Adipocyte (in vitro differentiated cells): ENCODE data around the gene CCT6B.

Source experiments
- DNase-seq: peaks from one replicate; pipeline ENCODE4 v3.0.0-alpha.2; 2015; ENCODE audit warnings: low read depth
- H3K27me3 ChIP-seq: replicated peaks from 2 replicates; pipeline ENCODE4 v1.7.0; 2013; ENCODE audit warnings: mild to moderate bottlenecking, low read length, moderate library complexity; ENCODE audit not compliant: control insufficient read depth, insufficient read depth
- H3K36me3 ChIP-seq: 2 replicates; pipeline ENCODE4 v1.7.0; 2013; ENCODE audit warnings: low read length, mild to moderate bottlenecking, moderate library complexity; ENCODE audit not compliant: control insufficient read depth, insufficient read depth, severe bottlenecking
- H3K4me1 ChIP-seq: 2 replicates; pipeline ENCODE4 v1.7.0; 2013; ENCODE audit warnings: mild to moderate bottlenecking, low read length, moderate library complexity; ENCODE audit not compliant: control insufficient read depth, insufficient read depth
- H3K4me3 ChIP-seq: 2 replicates; pipeline ENCODE4 v1.7.0; 2013; ENCODE audit warnings: mild to moderate bottlenecking, low read length, moderate library complexity
- H3K9ac ChIP-seq: 2 replicates; pipeline ENCODE4 v1.7.0; 2013; ENCODE audit warnings: mild to moderate bottlenecking, low read length, moderate library complexity
- H3K9me3 ChIP-seq: 2 replicates; pipeline ENCODE4 v1.7.0; 2013; ENCODE audit warnings: mild to moderate bottlenecking, low read length, moderate library complexity; ENCODE audit not compliant: control insufficient read depth

The CCT6B gene

GRCh38 chr17:34913001-34913400 lies 48.3 kb downstream of the CCT6B start:
- peaks cover 5% of the 10 kb centered on the region for H3K9me3 ChIP-seq
- H3K4me3 ChIP-seq: no peak overlapping the region
- no peaks in the 10 kb centered on the region for H3K36me3 ChIP-seq
- H3K9ac ChIP-seq: no peak overlapping the region
- no peaks in the 10 kb centered on the region for H3K27me3 ChIP-seq
- H3K4me1 ChIP-seq: no peaks in the 10 kb centered on the region
- DNase-seq: no peak

- Histone ChIP-seq H3K27me3 (peaks cover 9% of the 10 kb centered on the region), H3K4me1 (no peaks in the 10 kb centered on the region), H3K9me3 (no peaks in the 10 kb centered on the region), H3K36me3 (no peaks in the 10 kb centered on the region), H3K4me3 (no peak overlapping the region), H3K9ac (no peak overlapping the region)
- no peak for DNase-seq
These were observed 52.2 kb downstream of the CCT6B start for GRCh38 chr17:34909040-34909439.

- DNase-seq: no peak
- Histone ChIP-seq H3K9me3 (no peaks in the 10 kb centered on the region), H3K9ac (no peak overlapping the region), H3K36me3 (no peaks in the 10 kb centered on the region), H3K4me3 (no peak overlapping the region), H3K27me3 (peaks cover 39% of the 10 kb centered on the region), H3K4me1 (no peaks in the 10 kb centered on the region)
These were observed 58.3 kb downstream of the CCT6B start for GRCh38 chr17:34902831-34903547.

- no peak overlapping the region for H3K9ac ChIP-seq
- H3K4me1 ChIP-seq: no peaks in the 10 kb centered on the region
- no peaks in the 10 kb centered on the region for H3K36me3 ChIP-seq
- peaks cover 64% of the 10 kb centered on the region for H3K27me3 ChIP-seq
- no peak overlapping the region for H3K4me3 ChIP-seq
- no peaks in the 10 kb centered on the region for H3K9me3 ChIP-seq
- DNase-seq: no peak
These were observed 61.5 kb downstream of the CCT6B start for GRCh38 chr17:34899643-34900291.

GRCh38 chr17:34895383-34895782 lies 65.9 kb downstream of the CCT6B start:
- peaks cover 62% of the 10 kb centered on the region for H3K27me3 ChIP-seq
- H3K9me3 ChIP-seq: no peaks in the 10 kb centered on the region
- no peaks in the 10 kb centered on the region for H3K36me3 ChIP-seq
- H3K9ac ChIP-seq: no peak overlapping the region
- DNase-seq: no peak
- no peak overlapping the region for H3K4me3 ChIP-seq
- H3K4me1 ChIP-seq: no peaks in the 10 kb centered on the region

- no peaks in the 10 kb centered on the region for H3K9me3 ChIP-seq
- no peak overlapping the region for H3K9ac ChIP-seq
- peaks cover 62% of the 10 kb centered on the region for H3K27me3 ChIP-seq
- no peak overlapping the region for H3K4me3 ChIP-seq
- no peaks in the 10 kb centered on the region for H3K36me3 ChIP-seq
- DNase-seq: no peak
- no peaks in the 10 kb centered on the region for H3K4me1 ChIP-seq
These were observed 66.3 kb downstream of the CCT6B start for GRCh38 chr17:34894964-34895363.

- no peak overlapping the region for H3K9ac ChIP-seq
- no peaks in the 10 kb centered on the region for H3K9me3 ChIP-seq
- no peak for DNase-seq
- peaks cover 58% of the 10 kb centered on the region for H3K27me3 ChIP-seq
- H3K4me1 ChIP-seq: no peaks in the 10 kb centered on the region
- no peaks in the 10 kb centered on the region for H3K36me3 ChIP-seq
- no peak overlapping the region for H3K4me3 ChIP-seq
These were observed 68.6 kb downstream of the CCT6B start for GRCh38 chr17:34892461-34893249.

- DNase-seq: no peak
- H3K4me1 ChIP-seq: no peaks in the 10 kb centered on the region
- no peak overlapping the region for H3K4me3 ChIP-seq
- H3K9ac ChIP-seq: no peak overlapping the region
- no peaks in the 10 kb centered on the region for H3K36me3 ChIP-seq
- peaks cover 71% of the 10 kb centered on the region for H3K27me3 ChIP-seq
- H3K9me3 ChIP-seq: no peaks in the 10 kb centered on the region
These were observed 74.4 kb downstream of the CCT6B start for GRCh38 chr17:34886831-34887230.

GRCh38 chr17:34885076-34885475 lies 76.2 kb downstream of the CCT6B start:
- H3K9ac ChIP-seq: no peak overlapping the region
- H3K9me3 ChIP-seq: peaks cover 6% of the 10 kb centered on the region
- H3K4me1 ChIP-seq: no peaks in the 10 kb centered on the region
- H3K4me3 ChIP-seq: no peak overlapping the region
- H3K27me3 ChIP-seq: peaks cover 70% of the 10 kb centered on the region
- H3K36me3 ChIP-seq: no peaks in the 10 kb centered on the region
- DNase-seq: no peak

- no peak for DNase-seq
These were observed 76.7 kb downstream of the CCT6B start for GRCh38 chr17:34884597-34884996.

More at GRCh38 chr17:34884597-34884996, 76.7 kb downstream of the CCT6B start:
- H3K36me3 ChIP-seq: no peaks in the 10 kb centered on the region
- H3K4me1 ChIP-seq: no peaks in the 10 kb centered on the region
- no peak overlapping the region for H3K9ac ChIP-seq
- peaks cover 66% of the 10 kb centered on the region for H3K27me3 ChIP-seq
- H3K9me3 ChIP-seq: peaks cover 11% of the 10 kb centered on the region
- H3K4me3 ChIP-seq: no peak overlapping the region
